A673 (cell line): ENCODE results near the gene MYO1E. TPM values are rescaled to one million over a fixed set of nuclear protein-coding genes. Genes with fewer than 3 reads are reported as not detected.

Source experiments
- BruUV-seq: library from RNA; stranded (reverse); fragments of 400-500 nt; replicated peaks from 2 replicates; lab custom pipeline; 2021; lab: Mats Ljungman, UMichigan
- CTCF ChIA-PET: fragments of 300-600 bp; sonication (Branson Sonifier 250); formaldehyde crosslinking; loops from one replicate; lab custom pipeline; 2022; ENCODE audit warnings: antibody characterized with exemption; lab: Charles Lee
- POLR2A ChIA-PET: fragments of 300-600 bp; sonication (Branson Sonifier 250); formaldehyde crosslinking; loops from one replicate; lab custom pipeline; 2022; ENCODE audit warnings: antibody characterized with exemption; ENCODE audit not compliant: low non-redundant PET; lab: Charles Lee
- DNase-seq: peaks from one replicate; pipeline ENCODE4 v3.0.0-alpha.2; 2015; ENCODE audit warnings: low spot score
- H3K27ac ChIP-seq: fragments of 200-600 bp; sonication (generic); 2 replicates; pipeline ENCODE4 v1.5.1; 2016; ENCODE audit warnings: mixed run types, low read depth, mild to moderate bottlenecking, mixed read lengths, antibody characterized with exemption, low read length; ENCODE audit not compliant: poor library complexity, severe bottlenecking
- H3K27me3 ChIP-seq: fragments of 200-600 bp; sonication (generic); replicated peaks from 2 replicates; pipeline ENCODE4 v1.6.1; 2017; ENCODE audit warnings: mixed run types, low read depth, mild to moderate bottlenecking, mixed read lengths, antibody characterized with exemption, low read length; ENCODE audit not compliant: insufficient read depth, poor library complexity
- H3K36me3 ChIP-seq: fragments of 200-600 bp; sonication (generic); 2 replicates; pipeline ENCODE4 v1.6.1; 2016; ENCODE audit warnings: mixed run types, mild to moderate bottlenecking, mixed read lengths, antibody characterized with exemption, low read length; ENCODE audit not compliant: insufficient read depth, poor library complexity, severe bottlenecking
- H3K4me1 ChIP-seq: fragments of 200-600 bp; sonication (generic); 2 replicates; pipeline ENCODE4 v1.6.1; 2017; ENCODE audit warnings: mixed run types, mild to moderate bottlenecking, mixed read lengths, antibody characterized with exemption, low read length; ENCODE audit not compliant: insufficient read depth, poor library complexity, severe bottlenecking
- H3K4me3 ChIP-seq: fragments of 200-600 bp; sonication (generic); 2 replicates; pipeline ENCODE4 v1.5.1; 2016; ENCODE audit warnings: low read depth, mixed run types, mild to moderate bottlenecking, mixed read lengths, low read length; ENCODE audit not compliant: poor library complexity, severe bottlenecking
- H3K9me3 ChIP-seq: fragments of 200-600 bp; sonication (generic); 2 replicates; pipeline ENCODE4 v1.6.1; 2016; ENCODE audit warnings: mixed run types, low read depth, mild to moderate bottlenecking, mixed read lengths, antibody characterized with exemption, low read length; ENCODE audit not compliant: poor library complexity, severe bottlenecking
- EZH2 ChIP-seq: fragments of 200-600 bp; sonication (generic); IDR thresholded peaks from 2 replicates; pipeline ENCODE4 v1.6.1; 2017; ENCODE audit warnings: borderline replicate concordance, low read depth, mild to moderate bottlenecking, mixed read lengths, antibody characterized with exemption, low read length; ENCODE audit not compliant: poor library complexity, severe bottlenecking
- intact Hi-C: fragments of 100-400 bp; cut with micrococcal nuclease; formaldehyde crosslinking; loops from one replicate; pipeline ENCODE4 v1.10.0; 2022; ENCODE audit not compliant: unreplicated experiment
- total RNA-seq: library from RNA; stranded (reverse); gene quantifications from 2 replicates; pipeline ENCODE4 v1.2.3, GENCODE V29; 2021
- TF ChIP-seq, protein P1 (sequence below): fragments of 300-800, 200-600 bp; sonication (generic); conservative IDR thresholded peaks from 2 replicates; pipeline ENCODE4 v1.5.1; 2017; ENCODE audit warnings: low read depth, mild to moderate bottlenecking, antibody characterized with exemption, low read length, moderate library complexity, mixed read lengths

MYO1E gene
- total RNA-seq, 1 experiment from 2014 or later, result 7.9 TPM

- H3K4me1 ChIP-seq, result no peaks in the 10 kb centered on the region
- no peak for DNase-seq
- H3K27ac ChIP-seq, result no peak overlapping the region
- no peaks in the 10 kb centered on the region for H3K9me3 ChIP-seq
- no peaks in the 10 kb centered on the region for H3K36me3 ChIP-seq
- H3K4me3 ChIP-seq, result no peak overlapping the region
- POLR2A ChIA-PET, result no interaction called here
- no TSS peak for BruUV-seq
- no peaks in the 10 kb centered on the region for H3K27me3 ChIP-seq
- TF ChIP-seq EZH2, result no peak
- TF ChIP-seq, protein P1, sequence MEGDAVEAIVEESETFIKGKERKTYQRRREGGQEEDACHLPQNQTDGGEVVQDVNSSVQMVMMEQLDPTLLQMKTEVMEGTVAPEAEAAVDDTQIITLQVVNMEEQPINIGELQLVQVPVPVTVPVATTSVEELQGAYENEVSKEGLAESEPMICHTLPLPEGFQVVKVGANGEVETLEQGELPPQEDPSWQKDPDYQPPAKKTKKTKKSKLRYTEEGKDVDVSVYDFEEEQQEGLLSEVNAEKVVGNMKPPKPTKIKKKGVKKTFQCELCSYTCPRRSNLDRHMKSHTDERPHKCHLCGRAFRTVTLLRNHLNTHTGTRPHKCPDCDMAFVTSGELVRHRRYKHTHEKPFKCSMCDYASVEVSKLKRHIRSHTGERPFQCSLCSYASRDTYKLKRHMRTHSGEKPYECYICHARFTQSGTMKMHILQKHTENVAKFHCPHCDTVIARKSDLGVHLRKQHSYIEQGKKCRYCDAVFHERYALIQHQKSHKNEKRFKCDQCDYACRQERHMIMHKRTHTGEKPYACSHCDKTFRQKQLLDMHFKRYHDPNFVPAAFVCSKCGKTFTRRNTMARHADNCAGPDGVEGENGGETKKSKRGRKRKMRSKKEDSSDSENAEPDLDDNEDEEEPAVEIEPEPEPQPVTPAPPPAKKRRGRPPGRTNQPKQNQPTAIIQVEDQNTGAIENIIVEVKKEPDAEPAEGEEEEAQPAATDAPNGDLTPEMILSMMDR, result no peak
- CTCF ChIA-PET, result no interaction called here
- intact Hi-C loops, result no loop called here
Measured at GRCh38 chr15:59345326-59345725, 27.3 kb downstream of the MYO1E start.

GRCh38 chr15:59344311-59344710 is 28.4 kb downstream of the MYO1E start:
- intact Hi-C loops, result no loop called here
- no peak for DNase-seq
- no peak overlapping the region for H3K27ac ChIP-seq
- H3K27me3 ChIP-seq, result no peaks in the 10 kb centered on the region
- TF ChIP-seq, protein P1, result no peak
- TF ChIP-seq EZH2, result no peak
- no peak overlapping the region for H3K4me3 ChIP-seq
- BruUV-seq, result no TSS peak
- no peaks in the 10 kb centered on the region for H3K4me1 ChIP-seq
- POLR2A ChIA-PET, result interaction anchor here (0.6 kb wide), 1 partner anchor 45 kb away, joined by 4 read pairs; no protein-coding TSS in a partner anchor
- no peaks in the 10 kb centered on the region for H3K9me3 ChIP-seq
- CTCF ChIA-PET, result no interaction called here
- H3K36me3 ChIP-seq, result no peaks in the 10 kb centered on the region

GRCh38 chr15:59340325-59340724 is 32.3 kb downstream of the MYO1E start:
- CTCF ChIA-PET, result no interaction called here
- no peaks in the 10 kb centered on the region for H3K4me1 ChIP-seq
- H3K27me3 ChIP-seq, result no peaks in the 10 kb centered on the region
- intact Hi-C loops, result no loop called here
- H3K27ac ChIP-seq, result no peak overlapping the region
- BruUV-seq, result no TSS peak
- no peaks in the 10 kb centered on the region for H3K36me3 ChIP-seq
- POLR2A ChIA-PET, result no interaction called here
- no peak for DNase-seq
- no peak overlapping the region for H3K4me3 ChIP-seq
- no peak for TF ChIP-seq EZH2
- TF ChIP-seq, protein P1, result no peak
- no peaks in the 10 kb centered on the region for H3K9me3 ChIP-seq
